Hepatocyte (in vitro differentiated cells): Measurements from ENCODE around the gene LGR4.

ENCODE experiments used
- EZH2 ChIP-seq: fragments of 200-600 bp; sonication (generic); IDR thresholded peaks from 2 replicates; pipeline ENCODE4 v1.6.1; 2016; ENCODE audit warnings: antibody characterized with exemption, mild to moderate bottlenecking, borderline replicate concordance
- TF ChIP-seq, protein P1 (sequence below): fragments of 200-600 bp; sonication (generic); IDR thresholded peaks from 2 replicates; pipeline ENCODE4 v1.5.1; 2016; ENCODE audit warnings: antibody characterized with exemption, mild to moderate bottlenecking; ENCODE audit not compliant: poor library complexity

DNA sequence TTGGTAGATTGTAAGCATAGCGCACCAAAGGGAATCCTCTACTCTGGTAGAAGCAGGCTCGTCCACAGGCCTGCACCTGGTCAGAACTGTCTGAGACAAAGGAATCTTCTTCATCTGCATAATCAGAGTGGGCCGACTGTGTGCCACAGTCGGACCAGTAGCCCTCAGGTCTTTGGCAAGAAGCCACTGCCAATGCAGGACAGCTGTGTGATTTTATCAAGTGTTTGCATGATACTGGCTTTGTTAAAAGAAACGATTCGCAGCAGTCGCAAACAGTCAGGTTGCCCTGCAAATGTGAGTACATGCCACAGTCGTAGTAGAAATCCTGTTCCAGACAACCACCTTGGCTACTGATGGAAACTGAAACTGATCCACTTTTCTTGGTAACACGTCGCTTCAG is 104.7 kb downstream of the LGR4 start:
- TF ChIP-seq, protein P1, sequence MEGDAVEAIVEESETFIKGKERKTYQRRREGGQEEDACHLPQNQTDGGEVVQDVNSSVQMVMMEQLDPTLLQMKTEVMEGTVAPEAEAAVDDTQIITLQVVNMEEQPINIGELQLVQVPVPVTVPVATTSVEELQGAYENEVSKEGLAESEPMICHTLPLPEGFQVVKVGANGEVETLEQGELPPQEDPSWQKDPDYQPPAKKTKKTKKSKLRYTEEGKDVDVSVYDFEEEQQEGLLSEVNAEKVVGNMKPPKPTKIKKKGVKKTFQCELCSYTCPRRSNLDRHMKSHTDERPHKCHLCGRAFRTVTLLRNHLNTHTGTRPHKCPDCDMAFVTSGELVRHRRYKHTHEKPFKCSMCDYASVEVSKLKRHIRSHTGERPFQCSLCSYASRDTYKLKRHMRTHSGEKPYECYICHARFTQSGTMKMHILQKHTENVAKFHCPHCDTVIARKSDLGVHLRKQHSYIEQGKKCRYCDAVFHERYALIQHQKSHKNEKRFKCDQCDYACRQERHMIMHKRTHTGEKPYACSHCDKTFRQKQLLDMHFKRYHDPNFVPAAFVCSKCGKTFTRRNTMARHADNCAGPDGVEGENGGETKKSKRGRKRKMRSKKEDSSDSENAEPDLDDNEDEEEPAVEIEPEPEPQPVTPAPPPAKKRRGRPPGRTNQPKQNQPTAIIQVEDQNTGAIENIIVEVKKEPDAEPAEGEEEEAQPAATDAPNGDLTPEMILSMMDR: no peak
- no peak for TF ChIP-seq EZH2
